H1 (cell line): Measurements from ENCODE around the gene C1orf146. TPM values are rescaled to one million over a fixed set of nuclear protein-coding genes. Genes with fewer than 3 reads are reported as not detected.

Experiments used
- BRCA1 ChIP-seq: IDR thresholded peaks from 2 replicates; pipeline ENCODE4 v1.6.1; 2012; ENCODE audit warnings: low read depth, low read length, improper control_type of control experiment
- FOSL1 ChIP-seq: IDR thresholded peaks from 2 replicates; pipeline ENCODE4 v1.6.1; 2011; ENCODE audit warnings: mild to moderate bottlenecking, low read depth, low read length, moderate library complexity; ENCODE audit not compliant: insufficient read depth
- RBBP5 ChIP-seq: IDR thresholded peaks from 2 replicates; pipeline ENCODE4 v1.7.1; 2012; ENCODE audit warnings: low read depth, mild to moderate bottlenecking, inconsistent platforms, low read length, moderate library complexity, borderline replicate concordance
- polyA plus RNA-seq, 7 experiments: library from polyadenylated mRNA; depleted of rRNA in 3 of 7; stranded (reverse) in 5 of 7; unstranded in 2 of 7; fragments of >200 nt in 5 of 7; fragments of 200-250 nt in 2 of 7; gene quantifications; 1 replicate in 5 of 7; 2 replicates in 1 of 7; 4 replicates in 1 of 7; pipeline versions ENCODE4 v1.2.1 to v1.2.3, GENCODE V29; 2011 to 2013; ENCODE audit warnings: missing spikeins in 2 of 7, mixed read lengths in 2 of 7
- total RNA-seq: library from RNA; stranded (reverse); fragmentation: NEBNext Ultra II Directional; extraction: Animal tissue kit (Norgen Biotek cat#: 25700); gene quantifications from 2 replicates; pipeline ENCODE4 v1.2.1, GENCODE V29; 2021

C1orf146 gene
- total and polyA plus RNA-seq, 2 of the 8 experiments (the other 6 are each of a cell fraction or from before 2014, with no cell fraction given), result not detected

GRCh38 chr1:92230736-92231135 lies 13.0 kb downstream of the C1orf146 start (continued):
- TF ChIP-seq BRCA1 (no peak), RBBP5 (no peak), FOSL1 (no peak)
